ENCODE measurements around the gene TMEM252.

Gene TMEM252

DNA sequence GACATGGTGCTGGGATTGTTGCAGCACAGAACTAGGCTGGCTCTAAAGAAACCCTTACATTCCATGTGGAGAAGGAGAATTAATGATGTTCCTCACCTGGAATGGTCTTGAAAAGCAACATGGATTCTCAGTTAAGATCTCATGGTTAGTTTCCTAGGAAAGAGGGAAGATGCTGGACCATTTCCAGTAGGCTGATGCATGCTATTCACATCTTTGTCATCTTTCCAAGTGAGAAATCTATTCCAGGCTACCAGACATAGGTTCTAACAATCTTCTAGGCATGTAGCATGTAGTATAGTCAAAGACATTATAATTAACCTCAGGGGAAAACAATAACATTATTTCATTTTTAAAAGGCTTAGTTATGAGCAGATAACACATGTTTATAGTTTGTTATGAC, 44.3 kb downstream of the TMEM252 start:
- no peak for DNase-seq

DNA sequence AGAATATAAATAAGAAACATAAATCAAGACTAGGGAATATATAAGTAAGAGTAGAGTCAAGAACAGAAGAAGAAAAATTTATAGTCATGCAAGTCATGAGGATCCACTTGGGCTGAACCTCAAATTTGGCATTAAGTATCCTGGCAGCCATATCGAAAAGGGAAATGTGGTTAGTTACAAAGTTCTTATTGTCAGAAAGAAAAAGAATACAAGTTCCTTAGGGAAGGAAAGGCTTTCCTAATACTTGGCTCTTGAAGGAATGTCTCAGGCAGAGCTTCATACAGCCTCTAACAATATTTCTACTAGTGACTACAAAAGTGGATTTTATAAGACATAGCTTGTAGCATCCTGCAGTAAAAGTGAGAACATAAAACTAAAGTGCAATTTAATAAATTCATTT, 45.4 kb downstream of the TMEM252 start:
- DNase-seq = no peak

DNA sequence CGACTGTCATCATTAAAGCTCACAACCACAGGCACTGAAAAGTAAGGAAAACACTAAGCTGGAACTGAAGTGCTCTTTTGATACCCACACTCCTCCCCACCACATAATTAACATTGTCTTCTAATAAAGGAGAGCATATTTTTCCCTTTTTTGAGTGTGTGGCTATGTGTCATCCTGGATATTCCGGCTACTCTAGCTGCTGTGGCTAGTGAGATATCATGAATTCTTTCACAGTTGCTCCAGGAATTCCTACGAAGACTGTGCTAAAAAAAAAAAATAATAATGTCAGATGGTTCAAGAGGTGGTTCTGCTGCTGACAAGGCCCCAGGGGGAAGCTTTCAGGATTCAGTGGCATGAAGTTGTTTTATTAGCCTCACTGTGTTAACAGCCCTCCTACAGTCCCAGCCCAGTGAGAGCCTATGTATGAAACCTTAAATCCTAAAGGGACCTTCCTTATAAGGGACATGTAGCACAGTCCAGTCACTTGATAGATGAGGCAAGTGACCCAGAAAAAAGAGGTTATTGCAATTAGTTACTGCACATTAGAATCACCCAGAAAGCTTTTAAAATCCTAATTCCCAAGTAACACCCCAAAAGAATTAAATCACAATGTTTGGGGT, 46.6 kb downstream of the TMEM252 start:
- DNase-seq = no peak

DNA sequence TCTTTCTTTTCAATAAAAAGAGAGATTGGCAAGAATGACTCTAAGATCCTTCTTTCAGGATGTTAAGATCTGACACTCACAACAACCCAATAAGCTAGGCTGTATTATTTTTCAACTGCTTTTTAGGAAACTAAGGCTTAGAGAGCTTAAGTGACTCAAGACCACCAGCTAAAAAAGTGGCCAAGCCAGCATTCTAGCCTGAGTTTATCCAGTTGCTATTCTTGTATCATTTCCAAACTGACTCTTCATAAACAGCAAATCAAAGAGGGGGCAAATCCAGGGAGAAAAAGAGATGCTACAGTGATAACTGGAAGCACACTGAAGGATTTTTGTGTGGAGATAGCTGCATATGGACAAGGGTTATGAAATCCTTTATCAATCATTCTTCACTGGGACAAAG, 47.1 kb downstream of the TMEM252 start:
- DNase-seq = no peak

DNA sequence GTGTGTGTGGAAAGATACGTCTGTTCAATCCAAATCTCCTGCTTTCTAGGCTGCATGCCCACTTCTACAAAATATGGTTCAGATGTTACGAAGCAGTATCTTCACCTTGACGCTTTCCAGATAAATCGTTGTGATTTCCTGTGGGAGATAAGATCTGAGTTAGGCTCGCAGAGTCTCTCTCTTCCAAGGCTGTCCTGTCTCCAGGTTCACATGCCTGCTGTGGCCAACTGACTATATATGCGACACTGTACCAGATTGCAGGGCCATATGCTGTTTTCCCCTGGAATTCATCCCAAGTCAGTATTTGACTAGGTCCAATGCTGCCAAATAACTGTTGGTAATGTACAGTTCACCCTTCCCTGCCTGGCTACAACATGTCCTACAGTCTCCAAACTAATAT, 47.9 kb downstream of the TMEM252 start:
- DNase-seq = no peak

DNA sequence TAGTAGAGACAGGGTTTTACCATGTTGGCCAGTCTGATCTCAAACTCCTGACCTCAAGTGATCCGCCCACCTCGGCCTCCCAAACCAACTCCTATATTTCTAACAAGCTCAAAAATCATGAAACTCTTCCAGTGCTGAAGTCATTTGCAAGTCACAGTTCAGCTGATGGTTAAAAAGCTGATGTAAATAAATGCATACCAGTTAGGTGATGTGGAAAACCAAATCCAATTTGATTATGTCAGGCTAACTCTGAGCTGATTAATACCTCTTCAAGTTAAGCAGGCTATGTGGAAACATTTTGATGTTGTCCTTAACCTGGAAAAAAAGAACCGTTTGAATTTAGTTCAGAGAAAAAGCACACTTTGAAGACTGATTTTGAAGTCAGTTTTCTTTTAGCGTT, 51.0 kb downstream of the TMEM252 start:
- no peak for DNase-seq

DNA sequence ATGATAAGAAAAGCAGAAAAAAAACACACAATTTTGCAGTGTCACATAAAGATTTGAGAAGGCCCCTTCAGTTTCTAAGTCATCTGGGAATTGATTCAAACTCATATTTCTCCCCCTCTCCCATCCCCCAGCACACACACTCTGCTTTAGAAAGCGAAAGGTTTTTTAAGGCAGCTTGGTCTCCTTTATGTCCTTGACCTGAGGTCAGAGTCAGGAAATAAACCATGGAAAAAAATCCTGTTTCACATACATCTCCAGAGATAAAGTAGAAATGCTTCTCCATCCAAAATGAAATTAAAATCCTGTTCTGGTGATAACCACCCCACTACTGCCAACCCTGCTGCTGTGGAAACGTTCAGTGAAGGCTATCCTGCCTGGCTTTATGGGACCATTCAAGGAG, 52.6 kb downstream of the TMEM252 start:
- no peak for DNase-seq

Measured in SHP77 treated with DMSO at 0.1 percent for 48 hours (cell line).